IMR-90 (cell line): Measurements from ENCODE around the gene TALDO1.

Source experiments
- CEBPB ChIP-seq: IDR thresholded peaks from 2 replicates; pipeline ENCODE4 v1.6.1; 2012; ENCODE audit warnings: low read depth, low read length, improper control_type of control experiment
- CHD1 ChIP-seq: IDR thresholded peaks from 2 replicates; pipeline ENCODE4 v1.6.1; 2012; ENCODE audit warnings: low read depth, low read length, improper control_type of control experiment
- MAZ ChIP-seq: IDR thresholded peaks from 2 replicates; pipeline ENCODE4 v1.6.1; 2012; ENCODE audit warnings: low read depth, mild to moderate bottlenecking, low read length, improper control_type of control experiment, moderate library complexity, borderline replicate concordance
- MXI1 ChIP-seq: IDR thresholded peaks from 2 replicates; pipeline ENCODE4 v1.6.1; 2012; ENCODE audit warnings: low read depth, mild to moderate bottlenecking, low read length, moderate library complexity, borderline replicate concordance
- NFE2L2 ChIP-seq: fragments of 150-350 bp; IDR thresholded peaks from 2 replicates; pipeline ENCODE4 v1.6.1; 2016; ENCODE audit warnings: low read depth, mild to moderate bottlenecking, low read length
- POLR2A ChIP-seq: IDR thresholded peaks from 2 replicates; pipeline ENCODE4 v1.6.1; 2012; ENCODE audit warnings: mild to moderate bottlenecking, low read depth, low read length
- RAD21 ChIP-seq: IDR thresholded peaks from 2 replicates; pipeline ENCODE4 v1.6.1; 2012; ENCODE audit warnings: low read length, improper control_type of control experiment
- RCOR1 ChIP-seq: IDR thresholded peaks from 2 replicates; pipeline ENCODE4 v1.6.1; 2012; ENCODE audit warnings: mild to moderate bottlenecking, low read length, improper control_type of control experiment; ENCODE audit not compliant: insufficient replicate concordance
- RFX5 ChIP-seq: IDR thresholded peaks from 2 replicates; pipeline ENCODE4 v1.8.0; 2012; ENCODE audit warnings: low read depth, mild to moderate bottlenecking, low read length, moderate library complexity
- SMC3 ChIP-seq: fragments of 150-350 bp; IDR thresholded peaks from 2 replicates; pipeline ENCODE4 v1.6.1; 2016; ENCODE audit warnings: low read depth, mild to moderate bottlenecking, antibody characterized with exemption, low read length, moderate library complexity
- TF ChIP-seq, protein P1 (sequence below): conservative IDR thresholded peaks from 2 replicates; pipeline ENCODE4 v1.5.1; 2012; ENCODE audit warnings: mild to moderate bottlenecking, low read depth, low read length, improper control_type of control experiment
- TF ChIP-seq, protein P2 (sequence below): fragments of 150-350 bp; IDR thresholded peaks from 2 replicates; pipeline ENCODE4 v1.6.1; 2016; ENCODE audit warnings: low read depth, mild to moderate bottlenecking, low read length, moderate library complexity, borderline replicate concordance

DNA sequence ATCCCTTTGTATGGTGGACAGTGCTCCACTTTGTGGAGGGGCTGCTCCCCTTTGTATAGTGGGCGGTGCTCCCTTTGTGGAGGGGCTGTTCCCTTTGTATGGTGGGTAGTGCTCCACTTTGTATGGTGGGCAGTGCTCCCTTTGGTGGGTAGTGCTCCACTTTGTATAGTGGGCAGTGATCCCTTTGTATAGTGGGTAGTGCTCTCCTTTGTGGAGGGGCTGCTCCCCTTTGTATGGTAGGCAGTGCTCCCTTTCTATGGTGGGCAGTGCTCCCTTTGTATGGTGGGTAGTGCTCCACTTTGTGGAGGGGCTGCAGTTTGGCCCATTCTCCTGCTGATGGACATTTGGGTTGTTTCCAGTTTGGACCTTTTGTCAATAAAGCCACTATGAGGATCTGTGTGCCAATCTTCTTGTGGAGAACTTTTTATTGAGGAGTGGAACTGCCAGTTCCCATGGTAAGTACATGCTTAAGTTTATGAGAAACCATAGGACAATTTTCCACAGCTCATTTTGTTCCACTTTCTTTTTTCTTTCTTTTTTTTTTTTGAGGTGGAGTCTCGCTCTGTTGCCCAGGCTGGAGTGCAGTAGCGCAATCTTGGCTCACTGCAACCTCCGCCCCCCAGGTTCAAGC, 4.6 kb upstream of the TALDO1 start:
- TF ChIP-seq CEBPB, result no peak
- no peak for TF ChIP-seq POLR2A
- TF ChIP-seq, protein P1, sequence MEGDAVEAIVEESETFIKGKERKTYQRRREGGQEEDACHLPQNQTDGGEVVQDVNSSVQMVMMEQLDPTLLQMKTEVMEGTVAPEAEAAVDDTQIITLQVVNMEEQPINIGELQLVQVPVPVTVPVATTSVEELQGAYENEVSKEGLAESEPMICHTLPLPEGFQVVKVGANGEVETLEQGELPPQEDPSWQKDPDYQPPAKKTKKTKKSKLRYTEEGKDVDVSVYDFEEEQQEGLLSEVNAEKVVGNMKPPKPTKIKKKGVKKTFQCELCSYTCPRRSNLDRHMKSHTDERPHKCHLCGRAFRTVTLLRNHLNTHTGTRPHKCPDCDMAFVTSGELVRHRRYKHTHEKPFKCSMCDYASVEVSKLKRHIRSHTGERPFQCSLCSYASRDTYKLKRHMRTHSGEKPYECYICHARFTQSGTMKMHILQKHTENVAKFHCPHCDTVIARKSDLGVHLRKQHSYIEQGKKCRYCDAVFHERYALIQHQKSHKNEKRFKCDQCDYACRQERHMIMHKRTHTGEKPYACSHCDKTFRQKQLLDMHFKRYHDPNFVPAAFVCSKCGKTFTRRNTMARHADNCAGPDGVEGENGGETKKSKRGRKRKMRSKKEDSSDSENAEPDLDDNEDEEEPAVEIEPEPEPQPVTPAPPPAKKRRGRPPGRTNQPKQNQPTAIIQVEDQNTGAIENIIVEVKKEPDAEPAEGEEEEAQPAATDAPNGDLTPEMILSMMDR, result no peak
- TF ChIP-seq, protein P2, sequence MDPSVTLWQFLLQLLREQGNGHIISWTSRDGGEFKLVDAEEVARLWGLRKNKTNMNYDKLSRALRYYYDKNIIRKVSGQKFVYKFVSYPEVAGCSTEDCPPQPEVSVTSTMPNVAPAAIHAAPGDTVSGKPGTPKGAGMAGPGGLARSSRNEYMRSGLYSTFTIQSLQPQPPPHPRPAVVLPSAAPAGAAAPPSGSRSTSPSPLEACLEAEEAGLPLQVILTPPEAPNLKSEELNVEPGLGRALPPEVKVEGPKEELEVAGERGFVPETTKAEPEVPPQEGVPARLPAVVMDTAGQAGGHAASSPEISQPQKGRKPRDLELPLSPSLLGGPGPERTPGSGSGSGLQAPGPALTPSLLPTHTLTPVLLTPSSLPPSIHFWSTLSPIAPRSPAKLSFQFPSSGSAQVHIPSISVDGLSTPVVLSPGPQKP, result no peak
- TF ChIP-seq RAD21, result no peak
- no peak for TF ChIP-seq MAZ
- no peak for TF ChIP-seq NFE2L2
- no peak for TF ChIP-seq CHD1
- no peak for TF ChIP-seq MXI1
- TF ChIP-seq RCOR1, result no peak
- TF ChIP-seq SMC3, result no peak
- no peak for TF ChIP-seq RFX5
